Stimulated activated CD4-positive, alpha-beta T cell treated with anti-CD3 and anti-CD28 coated beads, Interleukin-4, amount 100 ng/mL, for 24 hours (primary cell): ENCODE data around the gene INCA1.

Experiments
- DNase-seq: peaks from one replicate; pipeline ENCODE4 v3.0.0-alpha.2; 2020

The INCA1 gene

DNA sequence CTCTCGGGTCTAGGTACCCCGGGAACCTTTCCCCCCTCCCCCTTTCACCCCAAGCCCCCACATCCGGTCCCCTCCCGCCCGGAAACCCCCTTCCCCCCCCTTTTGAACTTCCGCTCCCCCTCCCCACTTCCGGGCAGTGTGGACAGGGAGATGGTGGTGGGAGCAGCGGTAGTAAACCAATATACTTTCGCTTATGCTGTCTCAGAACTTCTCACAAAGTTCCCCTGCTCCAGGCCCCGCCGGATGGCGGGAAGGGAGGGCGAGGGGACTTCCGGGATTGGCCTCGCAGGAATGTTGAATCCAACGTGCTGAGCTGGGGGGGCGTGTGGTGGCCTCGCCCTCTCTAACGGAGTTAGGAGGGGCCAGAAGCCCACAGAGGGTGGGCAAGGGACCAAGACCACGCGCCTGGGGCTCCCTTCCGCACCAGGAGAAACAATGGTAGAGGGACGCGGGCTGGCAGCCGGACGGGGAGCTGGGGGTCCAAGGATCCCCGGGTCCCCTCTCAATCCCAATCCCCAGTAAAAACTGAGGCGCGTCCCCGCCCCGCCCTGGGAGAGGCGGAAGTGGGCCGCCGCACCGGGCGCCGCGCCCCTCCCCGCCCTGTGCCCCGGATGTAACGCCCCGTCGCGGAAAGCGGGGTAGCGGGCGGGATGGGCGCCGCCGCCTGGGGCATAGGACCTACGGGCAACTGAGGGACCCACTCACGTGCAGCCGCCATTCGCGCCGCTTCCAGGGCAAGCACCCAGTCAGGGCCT is 49.7 kb downstream of the INCA1 start:
- peak; percentile 67 for DNase-seq

- no peak for DNase-seq
These were observed 50.3 kb downstream of the INCA1 start for GRCh38 chr17:4947010-4947410.

DNA sequence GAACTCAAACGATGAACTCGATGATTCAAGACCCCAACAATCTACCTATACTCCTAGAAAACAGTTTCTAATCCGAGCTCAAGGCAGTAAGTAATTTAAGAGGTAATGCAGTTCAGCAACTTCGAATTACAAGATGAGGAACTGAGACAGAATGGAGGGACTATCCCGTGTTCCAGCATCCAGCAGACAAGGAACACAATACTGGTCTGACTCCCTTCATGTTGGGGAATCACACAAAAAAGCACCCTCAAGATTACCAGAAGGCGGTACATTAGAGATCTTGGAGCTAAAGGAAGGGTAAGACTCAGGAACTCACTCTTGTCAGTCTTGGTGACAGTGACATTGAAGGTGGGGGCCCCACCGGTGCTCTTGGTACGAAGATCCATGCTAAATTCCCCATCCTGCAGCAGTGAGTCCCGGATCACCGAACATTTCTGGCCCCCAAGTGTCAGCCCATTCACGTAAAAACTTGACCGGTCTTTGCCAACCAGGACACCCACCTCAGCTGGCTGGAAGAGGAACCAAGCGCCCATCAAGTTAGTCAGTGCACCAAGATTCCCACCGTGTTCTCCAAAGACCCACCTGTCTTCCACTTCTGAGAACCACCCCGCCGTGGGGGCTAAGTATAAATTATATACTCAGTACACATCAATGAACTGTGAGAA is 50.9 kb downstream of the INCA1 start:
- no peak for DNase-seq

DNA sequence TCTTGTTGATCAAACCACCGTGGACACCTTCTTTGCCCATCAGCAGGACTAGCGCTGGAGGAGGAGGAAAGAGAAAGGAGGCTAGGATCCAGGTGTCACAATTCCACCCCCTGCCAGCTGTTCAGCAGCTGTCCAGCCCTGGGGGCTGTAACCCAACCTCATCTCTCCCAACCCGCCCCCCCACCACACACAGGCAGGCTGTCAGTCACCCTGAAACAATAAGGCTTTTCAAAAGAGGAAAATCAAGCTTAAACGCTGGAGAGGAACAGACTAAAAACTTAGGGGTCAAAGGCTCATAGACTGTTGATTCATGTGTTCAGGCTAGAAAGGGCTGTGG is 51.4 kb downstream of the INCA1 start:
- no peak for DNase-seq

DNA sequence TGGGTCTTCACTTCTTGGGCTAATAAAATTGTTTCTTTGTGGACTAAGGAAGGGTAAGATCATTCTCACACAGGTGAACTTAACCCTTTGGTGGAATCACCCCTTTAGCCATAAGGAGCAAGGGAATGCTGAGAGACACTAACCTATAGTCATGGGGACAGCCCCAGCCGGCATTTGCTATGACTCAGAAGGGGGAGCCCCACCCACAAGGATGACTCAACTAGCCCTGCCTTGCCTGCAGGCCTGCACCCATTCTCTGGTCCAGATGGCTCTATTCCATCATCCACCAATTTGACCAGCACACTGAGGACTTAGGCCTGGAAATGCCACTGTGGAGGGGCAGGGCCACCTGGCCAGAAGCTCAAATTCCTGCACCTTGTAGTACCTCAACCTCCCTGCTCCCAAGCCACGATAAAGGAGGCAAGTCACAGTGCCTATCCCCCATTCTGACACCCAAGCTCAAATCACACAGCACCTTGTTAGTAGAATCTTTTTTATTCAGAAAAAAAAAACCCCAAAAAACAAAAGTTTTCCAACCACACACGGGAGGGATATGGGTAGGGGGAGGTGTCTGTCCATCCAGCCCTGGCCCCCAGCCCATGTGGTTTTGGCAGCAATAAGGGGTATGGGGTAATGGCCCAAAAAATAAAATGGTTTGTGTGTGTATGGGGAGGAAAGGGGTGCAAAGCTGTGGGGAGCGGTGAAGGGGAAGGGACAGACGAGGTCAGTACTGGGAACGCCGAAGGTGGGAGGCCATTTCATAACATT is 52.0 kb downstream of the INCA1 start:
- DNase-seq = peak; percentile 92

DNA sequence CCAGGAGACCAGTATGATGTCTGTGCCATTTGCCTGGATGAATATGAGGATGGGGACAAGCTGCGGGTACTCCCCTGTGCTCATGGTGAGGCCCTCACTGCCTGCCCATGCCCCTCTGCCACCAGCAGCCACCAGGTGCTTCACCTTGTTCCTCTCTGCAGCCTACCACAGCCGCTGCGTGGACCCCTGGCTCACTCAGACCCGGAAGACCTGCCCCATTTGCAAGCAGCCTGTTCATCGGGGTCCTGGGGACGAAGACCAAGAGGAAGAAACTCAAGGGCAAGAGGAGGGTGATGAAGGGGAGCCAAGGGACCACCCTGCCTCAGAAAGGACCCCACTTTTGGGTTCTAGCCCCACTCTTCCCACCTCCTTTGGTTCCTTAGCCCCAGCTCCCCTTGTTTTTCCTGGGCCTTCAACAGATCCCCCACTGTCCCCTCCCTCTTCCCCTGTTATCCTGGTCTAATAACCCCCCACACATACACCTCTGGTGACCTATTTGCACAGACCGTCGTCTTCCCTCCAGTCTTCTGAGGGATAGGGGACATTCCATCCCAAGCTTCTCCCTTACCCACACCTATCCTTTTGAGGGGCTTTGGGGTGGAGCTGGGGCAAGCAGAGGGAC is 52.7 kb downstream of the INCA1 start:
- DNase-seq = no peak

DNA sequence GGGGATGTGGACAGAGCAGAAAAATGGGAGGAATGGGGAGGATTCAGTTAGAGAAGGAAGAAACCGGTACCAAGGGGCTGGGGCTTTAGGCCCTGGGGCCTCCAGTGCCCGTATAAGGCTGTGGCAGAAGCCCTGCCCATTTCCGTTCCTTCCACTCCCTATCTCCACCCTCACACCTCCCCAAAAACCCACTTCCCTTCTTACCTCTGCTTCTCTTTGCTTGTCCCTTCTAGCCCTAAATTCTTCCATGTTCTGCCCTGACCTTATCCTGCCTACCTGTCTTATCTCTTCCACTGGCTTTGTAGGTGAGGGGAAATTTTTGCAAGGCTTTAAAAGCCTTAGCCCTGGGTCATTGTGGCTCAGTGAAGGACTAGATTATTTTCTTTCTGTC is 53.2 kb downstream of the INCA1 start:
- DNase-seq = peak; percentile 53

GRCh38 chr17:4942760-4943508 is 54.4 kb downstream of the INCA1 start:
- DNase-seq = no peak

DNA sequence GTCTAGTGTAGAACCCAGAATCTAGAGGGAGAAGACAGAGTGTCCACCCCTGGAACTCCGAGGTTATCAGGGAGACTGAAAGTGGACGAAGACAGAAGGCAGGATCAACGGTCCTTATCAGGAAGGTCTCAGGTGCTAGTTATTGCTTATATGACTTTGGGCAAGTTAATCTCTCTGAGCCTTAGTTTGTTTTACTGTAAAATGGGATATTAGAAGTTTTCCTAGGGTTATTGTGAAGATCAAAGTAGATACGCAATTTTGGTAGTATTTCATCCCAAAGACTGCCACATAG is 56.1 kb downstream of the INCA1 start:
- no peak for DNase-seq

DNA sequence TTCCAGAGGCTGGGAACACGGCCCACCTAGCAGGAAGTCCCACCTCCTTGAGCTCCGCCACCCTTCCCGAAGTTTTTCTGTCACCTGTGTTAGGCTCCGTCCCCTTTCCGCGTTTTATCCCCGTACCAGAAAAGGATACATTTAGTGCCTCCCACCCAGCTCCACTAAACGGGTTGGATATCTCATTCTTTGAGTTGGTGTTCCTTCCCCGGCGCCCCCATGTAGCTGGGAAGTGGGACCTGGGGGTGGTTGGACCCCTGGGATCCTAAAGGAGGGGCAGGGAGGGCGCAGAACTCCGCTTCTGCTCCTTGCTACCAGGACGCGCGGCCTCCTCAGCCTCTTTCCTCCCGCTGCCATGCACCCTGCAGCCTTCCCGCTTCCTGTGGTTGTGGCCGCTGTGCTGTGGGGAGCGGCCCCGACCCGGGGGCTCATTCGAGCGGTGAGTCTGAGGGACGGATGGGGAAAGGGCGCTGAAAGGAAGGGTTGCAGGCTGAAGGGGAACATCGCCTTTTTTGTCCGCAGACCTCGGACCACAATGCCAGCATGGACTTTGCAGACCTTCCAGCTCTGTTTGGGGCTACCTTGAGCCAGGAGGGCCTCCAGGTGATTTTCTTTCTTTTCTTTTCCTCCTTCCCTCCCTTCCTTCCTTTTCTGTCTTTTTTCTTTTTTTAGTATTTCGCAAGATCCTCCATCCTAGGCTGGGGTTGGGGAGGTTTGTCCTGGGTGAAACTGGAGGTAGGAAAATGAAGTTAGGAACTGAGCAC is 56.6 kb downstream of the INCA1 start:
- DNase-seq = peak; percentile 49

GRCh38 chr17:4939796-4940554 is 57.3 kb downstream of the INCA1 start, which contains the start of the genes RNF167 and SLC25A11:
Gene RNF167 (plus strand): TSS chr17:4940268. CDS start chr17:4940910, 642 bp downstream.
Gene SLC25A11 (minus strand): TSS chr17:4940046. CDS start chr17:4939910, 136 bp downstream.
- DNase-seq = peak; percentile 96

DNA sequence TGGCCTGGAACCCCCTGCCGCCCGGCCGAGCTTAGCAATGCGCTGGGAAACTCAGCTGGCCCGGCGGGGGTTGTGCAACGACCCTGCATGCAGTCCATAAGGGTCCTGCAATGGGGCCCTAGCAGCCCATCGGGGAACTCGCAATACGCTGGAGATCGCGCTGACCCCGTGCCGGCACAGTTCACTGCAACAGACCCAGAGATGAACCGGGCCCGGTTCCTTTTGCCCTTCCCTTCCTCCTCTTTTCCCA is 57.9 kb downstream of the INCA1 start:
- no peak for DNase-seq

DNA sequence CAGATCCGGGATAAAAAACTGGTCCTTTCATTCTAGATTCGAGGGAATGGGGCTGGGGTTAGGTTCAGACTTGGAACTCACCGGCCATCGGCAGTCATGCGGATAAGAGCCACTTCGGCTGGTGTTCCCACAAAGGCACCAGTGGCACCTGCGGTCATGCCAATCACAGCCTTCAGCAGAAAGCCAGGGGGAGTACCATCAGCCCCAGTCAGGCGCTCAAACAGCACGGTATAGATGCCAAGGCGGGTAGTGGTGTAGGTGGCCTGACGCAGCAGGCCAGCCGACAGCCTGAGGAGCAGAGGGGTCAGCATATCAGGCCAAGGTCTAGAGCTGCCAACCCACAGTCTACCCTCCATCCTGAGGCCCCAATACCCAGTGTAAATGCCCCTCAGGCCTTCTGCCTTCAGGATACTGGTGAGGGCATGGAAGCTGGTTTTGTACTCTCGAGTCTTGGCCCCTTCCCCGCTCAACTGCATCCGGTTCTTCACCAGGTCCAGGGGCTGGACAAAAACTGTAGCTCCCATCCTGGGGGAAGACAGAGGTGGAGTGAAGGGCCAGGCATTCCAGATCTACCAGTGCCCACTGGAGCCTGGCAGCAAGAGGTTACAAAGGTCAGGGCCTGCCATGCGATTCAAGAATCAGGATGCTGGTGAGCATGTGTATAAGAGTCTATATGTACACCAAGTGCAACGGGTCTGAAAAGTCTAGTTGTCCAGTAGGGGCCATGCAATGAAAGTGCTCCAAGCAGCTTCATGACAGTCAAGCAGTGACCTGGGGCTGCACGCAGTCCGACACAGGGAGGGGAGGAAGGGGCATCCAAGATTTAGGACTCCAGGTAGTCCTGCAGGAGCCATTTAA is 58.4 kb downstream of the INCA1 start:
- no peak for DNase-seq
